ENCODE data around the gene ANKRD44.

DNA sequence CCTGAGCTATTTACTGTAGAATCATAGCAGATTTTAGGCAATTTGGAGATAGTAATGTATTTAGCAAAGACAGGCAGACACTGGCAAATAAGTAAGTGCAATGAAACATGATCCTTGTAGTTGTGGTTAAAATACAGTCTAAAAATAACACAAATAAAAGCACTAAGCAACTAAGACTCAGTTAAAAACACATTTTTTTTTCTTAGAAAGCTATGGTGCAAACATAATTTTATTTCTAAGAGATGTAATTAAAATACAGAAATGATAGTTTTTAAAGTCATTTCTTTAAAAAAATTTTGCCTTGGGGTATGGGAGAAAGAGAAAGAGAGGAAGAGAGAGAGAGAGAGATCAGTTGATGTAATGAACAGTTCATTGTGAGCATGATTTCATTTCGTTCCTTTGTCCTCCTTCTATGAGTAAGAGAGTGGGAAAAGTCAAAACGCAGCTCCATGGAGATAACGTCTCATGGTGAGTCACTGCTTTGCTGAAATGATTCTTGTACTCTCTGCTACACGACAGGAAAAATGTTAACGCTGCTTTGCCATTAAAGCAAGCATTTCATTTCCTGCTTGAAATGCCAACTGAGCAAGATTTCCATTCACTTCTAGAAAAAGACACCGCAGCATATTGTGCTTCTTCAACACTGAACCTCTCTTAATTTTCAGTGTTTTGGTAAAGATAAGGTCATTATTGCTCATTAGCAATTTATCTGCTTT lies 322.8 kb downstream of the ANKRD44 start:
- TF ChIP-seq, protein P1, sequence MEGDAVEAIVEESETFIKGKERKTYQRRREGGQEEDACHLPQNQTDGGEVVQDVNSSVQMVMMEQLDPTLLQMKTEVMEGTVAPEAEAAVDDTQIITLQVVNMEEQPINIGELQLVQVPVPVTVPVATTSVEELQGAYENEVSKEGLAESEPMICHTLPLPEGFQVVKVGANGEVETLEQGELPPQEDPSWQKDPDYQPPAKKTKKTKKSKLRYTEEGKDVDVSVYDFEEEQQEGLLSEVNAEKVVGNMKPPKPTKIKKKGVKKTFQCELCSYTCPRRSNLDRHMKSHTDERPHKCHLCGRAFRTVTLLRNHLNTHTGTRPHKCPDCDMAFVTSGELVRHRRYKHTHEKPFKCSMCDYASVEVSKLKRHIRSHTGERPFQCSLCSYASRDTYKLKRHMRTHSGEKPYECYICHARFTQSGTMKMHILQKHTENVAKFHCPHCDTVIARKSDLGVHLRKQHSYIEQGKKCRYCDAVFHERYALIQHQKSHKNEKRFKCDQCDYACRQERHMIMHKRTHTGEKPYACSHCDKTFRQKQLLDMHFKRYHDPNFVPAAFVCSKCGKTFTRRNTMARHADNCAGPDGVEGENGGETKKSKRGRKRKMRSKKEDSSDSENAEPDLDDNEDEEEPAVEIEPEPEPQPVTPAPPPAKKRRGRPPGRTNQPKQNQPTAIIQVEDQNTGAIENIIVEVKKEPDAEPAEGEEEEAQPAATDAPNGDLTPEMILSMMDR (conservative IDR thresholded peaks at IDR 0.05; ENCODE audit: low read depth, low read length): no peak
- no peak for TF ChIP-seq EZH2 (IDR thresholded peaks at IDR 0.05; ENCODE audit: low read length, unreplicated experiment)
- TF ChIP-seq EZH2phosphoT487 (IDR thresholded peaks at IDR 0.05; ENCODE audit: borderline replicate concordance, low read length): no peak

All from PC-3 (cell line).